Spleen (tissue), 11 donors: ENCODE measurements around the gene AHDC1. TPM values are rescaled to one million over a fixed set of nuclear protein-coding genes. Genes with fewer than 3 reads are reported as not detected.

Experiments used
- DNase-seq: peaks from one replicate; pipeline ENCODE4 v3.0.0-alpha.2; 2020
- H3K27ac ChIP-seq, 8 donors: fragments of 200-600 bp; sonication (generic) in 7 of 8; 1 replicate in 4 of 8; 2 replicates in 4 of 8; pipeline versions ENCODE4 v1.5.0 to v1.8.0; 2016 to 2021; ENCODE audit warnings: inconsistent platforms in 4 of 8, mild to moderate bottlenecking in 4 of 8, moderate library complexity in 1 of 8
- H3K27me3 ChIP-seq, 7 donors: fragments of 200-600 bp; sonication (generic) in 6 of 7; replicated peaks in 1 of 7; 1 replicate in 4 of 7; 2 replicates in 3 of 7; pipeline versions ENCODE4 v1.5.0 to v1.8.0; 2016 to 2021; ENCODE audit warnings: inconsistent platforms in 3 of 7, mild to moderate bottlenecking in 1 of 7
- H3K36me3 ChIP-seq, 6 donors: fragments of 200-600 bp; sonication (generic) in 5 of 6; 1 replicate in 4 of 6; 2 replicates in 2 of 6; pipeline versions ENCODE4 v1.5.0 to v1.8.0; 2016 to 2021; ENCODE audit warnings: inconsistent platforms in 2 of 6
- H3K4me1 ChIP-seq, 6 donors: fragments of 200-600 bp; sonication (generic) in 5 of 6; 1 replicate in 3 of 6; 2 replicates in 3 of 6; pipeline versions ENCODE4 v1.5.0 to v1.8.0; 2016 to 2021; ENCODE audit warnings: inconsistent platforms in 3 of 6
- H3K4me3 ChIP-seq, 8 donors: fragments of 200-600 bp; sonication (generic) in 7 of 8; 1 replicate in 4 of 8; 2 replicates in 4 of 8; pipeline versions ENCODE4 v1.5.0 to v1.8.0; 2016 to 2021; ENCODE audit warnings: inconsistent platforms in 4 of 8, mild to moderate bottlenecking in 4 of 8, moderate library complexity in 2 of 8
- H3K9me3 ChIP-seq, 8 donors: fragments of 200-600 bp; sonication (generic) in 7 of 8; 1 replicate in 4 of 8; 2 replicates in 4 of 8; pipeline versions ENCODE4 v1.5.0 to v1.8.0; 2016 to 2021; ENCODE audit warnings: inconsistent platforms in 4 of 8
- CTCF ChIP-seq, 11 experiments: fragments of 200-600 bp in 7 of 11; fragments of 450-650 bp in 4 of 11; sonication (generic) in 4 of 11; IDR thresholded peaks in 8 of 11; conservative IDR thresholded peaks in 3 of 11; 1 replicate in 7 of 11; 2 replicates in 4 of 11; pipeline versions ENCODE4 v1.4.0 to v1.8.0; 2016 to 2021; ENCODE audit warnings: antibody characterized with exemption in 11 of 11, inconsistent platforms in 4 of 11, mild to moderate bottlenecking in 1 of 11
- POLR2A ChIP-seq, 3 donors: fragments of 450-650 bp; IDR thresholded peaks; one replicate each; pipeline ENCODE4 v1.5.1; 2017; ENCODE audit warnings: antibody characterized with exemption in 3 of 3, mild to moderate bottlenecking in 1 of 3
- POLR2AphosphoS5 ChIP-seq, 3 donors: sonication (generic); formaldehyde crosslinking; IDR thresholded peaks; one replicate each; pipeline ENCODE4 v1.5.1; 2017; ENCODE audit warnings: antibody characterized with exemption in 3 of 3
- WGBS, 5 donors: extraction: QIAGEN DNeasy Blood & Tissue Kit in 3 of 5; methylation state at CpG; one replicate each; pipeline versions ENCODE4 v1.1.5 to v1.1.7; 2013 to 2018; 5-methylcytosine and 5-hydroxymethylcytosine counted together
- intact Hi-C: fragments of 100-400 bp; cut with DNase I; formaldehyde crosslinking; loops from one replicate; pipeline ENCODE4 v1.15.0; 2023; ENCODE audit warnings: low total_unique reads
- polyA plus RNA-seq, 3 donors: library from polyadenylated mRNA; stranded (reverse); fragments of 200-250 nt; gene quantifications; one replicate each; pipeline ENCODE4 v1.2.1, GENCODE V29; 2013
- total RNA-seq, 7 donors: library from RNA; depleted of rRNA in 3 of 7; stranded (reverse); fragments of >200 nt in 3 of 7; fragmentation: NEBNext Ultra II Directional in 4 of 7; extraction: Animal tissue kit (Norgen Biotek cat#: 25700) in 4 of 7; gene quantifications; one replicate each; pipeline versions ENCODE4 v1.1.0 to v1.2.1, GENCODE V29; 2016 to 2021
- donor health status: healthy with polysubstance abuse.
- donor health status: DM: no; HTN: no; CAD: no; lungs with moderate emphysema.
- donor health status: DM: no; HTN: no; CAD: no.
- donor health status: Bipolar disorder and iron deficiency.
- donor health status: healthy.
- donor health status: DM: no; HTN: no; CAD: no.
- donor health status: DM: yes; HTN: yes; CAD: no.

AHDC1 gene
- total and polyA plus RNA-seq, 10 donors = 3.2 to 104 (median 42.7) TPM

DNA sequence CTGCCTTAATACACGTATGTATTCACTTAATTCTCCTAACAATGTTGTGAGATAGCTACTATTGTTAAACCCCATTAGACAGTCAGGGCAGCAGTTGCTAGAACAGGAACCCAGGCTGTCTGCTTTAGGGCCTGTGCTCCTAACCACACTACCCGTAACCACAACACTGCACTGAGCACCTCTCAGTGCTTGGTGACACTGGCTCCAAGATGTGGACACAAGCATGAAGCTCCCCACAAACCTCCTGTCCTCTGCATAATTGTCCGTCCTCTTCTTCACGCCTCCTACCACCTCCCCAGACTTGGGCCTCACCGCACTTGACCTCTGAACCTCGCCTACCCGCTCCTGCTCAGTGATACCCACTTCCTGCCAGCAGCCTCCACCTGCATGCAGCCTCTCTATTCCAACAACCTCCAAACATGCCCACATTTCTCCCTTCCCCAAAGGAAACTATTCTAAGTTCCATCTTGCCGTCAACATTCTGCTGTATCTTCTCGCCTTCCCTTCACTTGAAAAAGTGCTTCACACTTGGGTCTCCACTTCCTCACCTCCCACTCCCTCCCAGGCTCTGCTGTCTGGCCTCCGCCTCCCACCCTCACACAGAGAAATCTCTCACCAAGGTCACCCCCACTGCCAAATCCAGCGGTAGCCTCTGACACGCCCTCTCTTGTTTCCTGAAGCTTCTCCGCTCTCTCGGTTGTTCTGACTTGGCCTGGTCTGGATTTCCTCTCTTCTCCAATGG, 14.6 kb upstream of the AHDC1 start:
- no peak for DNase-seq
- 25 to 42% (median 30%) methylated on average over 14 of the region's 14 CpGs for WGBS, 5 donors
- Histone ChIP-seq H3K36me3 (peaks cover 0 to 98% (median 35%) of the 10 kb centered on the region in 6 donors), H3K9me3 (no peaks in the 10 kb centered on the region), H3K27ac (peak overlapping the region in 7 of 8 donors; percentile 26 to 98 (median 72)), H3K27me3 (no peaks in the 10 kb centered on the region), H3K4me3 (peak overlapping the region in 1 of 8 donors; percentile 13), H3K4me1 (peaks cover 33 to 100% (median 95%) of the 10 kb centered on the region in 6 donors)
- no peak for TF ChIP-seq POLR2A (IDR thresholded peaks at IDR 0.05)
- peak; percentile 13 to 53 (median 43) for TF ChIP-seq POLR2AphosphoS5 (IDR thresholded peaks at IDR 0.05)
- intact Hi-C loops = no loop called here

GRCh38 chr1:27617420-27617819, 13.5 kb upstream of the AHDC1 start:
- no peaks in the 10 kb centered on the region for H3K27me3 ChIP-seq
- 87 to 98% (median 90%) methylated on average over 2 of the region's 2 CpGs for WGBS, 5 donors
- H3K9me3 ChIP-seq = no peaks in the 10 kb centered on the region
- H3K36me3 ChIP-seq = peaks cover 0 to 98% (median 45%) of the 10 kb centered on the region in 6 donors
- peaks cover 33 to 99% (median 86%) of the 10 kb centered on the region in 6 donors for H3K4me1 ChIP-seq
- DNase-seq = no peak
- H3K27ac ChIP-seq = peak overlapping the region; percentile 26 to 98 (median 66)
- TF ChIP-seq POLR2A (IDR thresholded peaks at IDR 0.05) (no peak), POLR2AphosphoS5 (IDR thresholded peaks at IDR 0.05) (no peak), CTCF (IDR thresholded peaks at IDR 0.05 in 8 of 11, conservative IDR thresholded peaks at IDR 0.05 in 3 of 11) (no peak)
- intact Hi-C loops = no loop called here
- no peak overlapping the region for H3K4me3 ChIP-seq

GRCh38 chr1:27616441-27616840, 12.5 kb upstream of the AHDC1 start:
- peaks cover 33 to 99% (median 76%) of the 10 kb centered on the region in 6 donors for H3K4me1 ChIP-seq
- intact Hi-C loops = no loop called here
- no peaks in the 10 kb centered on the region for H3K27me3 ChIP-seq
- no peak overlapping the region for H3K4me3 ChIP-seq
- DNase-seq = no peak
- WGBS, 5 donors = 86 to 98% (median 94%) methylated on average over 2 of the region's 2 CpGs
- H3K9me3 ChIP-seq = no peaks in the 10 kb centered on the region
- H3K27ac ChIP-seq = peak overlapping the region in 5 of 8 donors; percentile 20 to 98 (median 78)
- peaks cover 0 to 100% (median 51%) of the 10 kb centered on the region in 6 donors for H3K36me3 ChIP-seq
- TF ChIP-seq CTCF (IDR thresholded peaks at IDR 0.05 in 8 of 11, conservative IDR thresholded peaks at IDR 0.05 in 3 of 11) (no peak), POLR2A (IDR thresholded peaks at IDR 0.05) (no peak), POLR2AphosphoS5 (IDR thresholded peaks at IDR 0.05) (no peak)

DNA sequence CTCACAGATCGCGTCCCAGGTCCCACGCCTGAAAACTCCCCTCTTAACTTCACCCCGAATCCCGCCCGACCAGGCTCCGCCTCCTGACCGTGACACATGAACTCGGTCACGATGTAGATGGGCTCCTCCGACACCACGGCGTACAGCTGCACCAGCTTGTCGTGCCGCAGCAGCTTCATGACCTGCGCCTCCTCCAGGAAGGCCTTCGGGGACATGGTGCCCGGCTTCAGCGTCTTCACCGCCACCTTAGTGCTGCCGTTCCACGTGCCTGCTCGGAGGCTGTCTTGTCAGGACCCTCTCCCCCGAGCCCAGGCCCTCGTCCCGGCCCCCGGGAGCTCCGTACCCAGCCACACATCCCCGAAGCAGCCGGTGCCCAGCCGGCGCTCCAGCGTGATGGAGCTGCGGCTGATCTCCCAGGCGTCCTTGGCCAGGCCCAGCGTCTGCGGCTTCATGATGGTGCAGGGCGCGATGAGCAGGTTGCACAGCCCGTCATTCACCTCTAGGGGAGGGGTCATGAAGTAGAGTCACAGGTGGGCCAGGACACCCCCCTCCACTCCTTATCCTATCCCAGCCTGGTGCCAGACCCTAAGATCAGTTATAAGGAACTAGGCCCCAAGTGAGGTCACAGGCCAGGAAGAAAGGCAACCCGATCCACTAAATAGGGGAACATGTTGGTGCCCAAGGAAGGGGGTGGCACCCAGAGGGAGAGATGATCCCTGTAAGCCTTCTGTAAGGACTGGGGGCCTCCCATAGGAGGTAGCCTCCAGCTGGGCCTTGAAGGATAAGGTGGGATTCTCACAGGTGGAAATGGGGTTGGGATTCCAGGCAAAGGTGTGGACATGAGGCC, 11.6 kb upstream of the AHDC1 start:
- Histone ChIP-seq H3K27ac (peak overlapping the region in 5 of 8 donors; percentile 9 to 98 (median 78)), H3K4me1 (peaks cover 33 to 99% (median 71%) of the 10 kb centered on the region in 6 donors), H3K36me3 (peaks cover 0 to 96% (median 51%) of the 10 kb centered on the region in 6 donors), H3K27me3 (no peaks in the 10 kb centered on the region), H3K4me3 (no peak overlapping the region), H3K9me3 (no peaks in the 10 kb centered on the region)
- no peak for DNase-seq
- 85 to 96% (median 90%) methylated on average over 36 to 41 of the region's 41 CpGs for WGBS, 5 donors
- no peak for TF ChIP-seq POLR2A (IDR thresholded peaks at IDR 0.05)
- peak in 2 of 3 donors; percentile 6 to 71 for TF ChIP-seq POLR2AphosphoS5 (IDR thresholded peaks at IDR 0.05)
- TF ChIP-seq CTCF (IDR thresholded peaks at IDR 0.05 in 8 of 11, conservative IDR thresholded peaks at IDR 0.05 in 3 of 11) = peak in 1 of 11 experiments; percentile 2
- intact Hi-C loops = no loop called here
